GF-D8 (cell line): Measurements from ENCODE around the gene CMIP.

Experiments used
- DNase-seq: peaks from one replicate; lab custom pipeline; 2025; lab: John Stamatoyannopoulos, UW

The CMIP gene

DNA sequence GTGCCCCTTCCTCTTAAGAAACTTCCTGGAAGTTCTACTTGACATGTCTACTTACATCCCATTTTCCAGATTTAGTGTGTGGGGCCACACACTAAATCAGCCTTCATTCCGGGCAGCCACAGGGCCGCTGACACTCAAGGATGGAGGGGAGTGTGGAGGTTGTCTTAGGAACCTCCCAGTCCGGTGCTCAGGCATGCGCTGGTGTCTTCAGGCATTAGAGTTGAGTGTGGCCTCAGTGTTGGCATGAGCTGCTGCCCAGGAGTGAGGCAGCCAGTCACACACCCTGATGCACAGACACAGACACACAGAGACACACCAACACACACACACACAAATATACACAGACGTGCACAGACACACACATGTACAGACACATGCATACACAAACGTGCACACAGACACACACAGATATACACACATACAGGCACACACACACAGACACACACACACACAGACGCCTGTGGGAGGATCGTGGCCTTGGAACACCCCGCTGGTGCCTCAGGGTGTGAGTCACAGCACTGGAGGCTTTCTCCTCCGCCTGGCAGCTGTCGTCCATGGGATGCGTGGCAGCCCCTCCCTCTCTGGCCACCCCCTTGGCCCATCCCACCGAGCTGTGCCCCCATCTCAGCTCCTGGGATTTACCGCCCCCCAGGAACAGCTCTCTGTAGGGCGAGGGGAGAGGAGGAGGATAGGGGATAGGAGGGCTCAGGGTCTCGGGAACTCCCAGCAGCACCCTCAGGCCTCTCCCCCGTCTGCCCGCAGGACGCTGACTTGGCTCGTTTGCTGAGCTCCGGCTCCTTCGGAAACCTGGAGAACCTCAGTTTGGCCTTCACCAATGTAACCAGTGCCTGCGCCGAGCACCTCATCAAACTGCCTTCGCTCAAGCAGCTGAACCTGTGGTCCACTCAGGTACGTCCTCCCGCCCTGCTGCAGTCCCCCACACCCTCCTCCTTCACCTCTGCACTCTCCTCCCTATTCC is 258.9 kb downstream of the CMIP start:
- no peak for DNase-seq

DNA sequence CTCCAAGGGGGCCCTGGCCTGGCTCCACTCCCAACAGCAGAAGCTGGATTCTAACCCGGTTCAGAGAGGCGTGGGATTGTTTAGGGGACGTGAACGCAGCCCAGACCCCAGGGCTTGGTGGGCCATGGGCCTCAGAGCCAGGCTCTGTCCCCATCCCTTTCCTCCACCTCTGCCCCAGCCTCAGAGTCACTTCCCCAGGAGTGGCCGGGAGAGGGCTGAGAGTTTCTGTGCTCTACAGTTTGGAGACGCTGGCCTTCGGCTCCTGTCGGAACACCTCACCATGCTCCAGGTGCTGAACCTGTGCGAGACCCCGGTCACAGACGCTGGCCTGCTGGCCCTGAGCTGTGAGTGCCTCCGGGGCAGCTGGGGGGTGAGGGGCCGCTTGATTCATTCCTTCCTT is 260.7 kb downstream of the CMIP start:
- no peak for DNase-seq

DNA sequence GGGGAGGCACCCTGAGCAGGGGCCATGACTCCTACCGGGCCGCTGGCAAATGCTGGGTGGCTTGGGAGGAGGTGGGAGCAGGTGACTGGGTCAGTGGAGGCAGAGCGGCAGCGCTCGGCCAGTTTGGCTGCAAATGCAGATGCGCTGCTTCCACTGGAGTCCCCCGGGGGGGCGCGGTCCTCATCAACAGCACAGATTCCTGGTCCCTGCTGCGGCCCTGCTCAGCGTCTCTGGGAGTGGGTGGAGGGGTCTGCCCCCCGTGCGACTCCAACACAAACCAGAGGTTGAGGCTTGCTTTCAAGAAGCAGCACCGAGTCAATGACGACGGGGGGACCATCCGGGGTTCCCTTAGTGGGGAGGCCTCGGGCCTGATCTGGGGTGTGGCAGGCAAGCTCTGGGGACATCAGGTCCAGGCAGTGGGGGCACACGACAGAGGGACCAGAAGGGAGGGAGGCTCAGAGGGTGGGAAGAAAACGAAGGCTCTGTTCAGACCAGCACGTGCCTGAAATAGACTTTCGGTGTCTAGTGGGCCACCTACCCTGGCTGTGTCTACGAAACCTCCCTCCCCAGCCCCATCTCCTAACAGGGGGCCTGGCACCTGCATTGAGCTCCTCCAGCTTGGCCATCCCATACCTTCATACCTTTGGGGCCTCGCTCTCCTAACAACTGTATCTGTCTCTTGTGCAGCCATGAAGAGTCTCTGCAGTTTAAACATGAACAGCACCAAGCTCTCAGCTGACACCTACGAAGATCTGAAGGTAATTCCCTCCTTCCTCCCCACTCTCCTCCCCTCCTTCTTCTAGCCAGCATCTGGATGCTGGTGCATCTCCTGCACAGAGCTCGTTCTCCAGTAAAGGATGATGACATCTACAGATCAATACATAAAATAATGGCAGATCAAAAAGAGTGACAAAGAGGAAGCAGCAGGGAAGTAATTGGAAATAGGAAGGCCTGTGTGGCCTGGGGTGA is 262.0 kb downstream of the CMIP start:
- no peak for DNase-seq

DNA sequence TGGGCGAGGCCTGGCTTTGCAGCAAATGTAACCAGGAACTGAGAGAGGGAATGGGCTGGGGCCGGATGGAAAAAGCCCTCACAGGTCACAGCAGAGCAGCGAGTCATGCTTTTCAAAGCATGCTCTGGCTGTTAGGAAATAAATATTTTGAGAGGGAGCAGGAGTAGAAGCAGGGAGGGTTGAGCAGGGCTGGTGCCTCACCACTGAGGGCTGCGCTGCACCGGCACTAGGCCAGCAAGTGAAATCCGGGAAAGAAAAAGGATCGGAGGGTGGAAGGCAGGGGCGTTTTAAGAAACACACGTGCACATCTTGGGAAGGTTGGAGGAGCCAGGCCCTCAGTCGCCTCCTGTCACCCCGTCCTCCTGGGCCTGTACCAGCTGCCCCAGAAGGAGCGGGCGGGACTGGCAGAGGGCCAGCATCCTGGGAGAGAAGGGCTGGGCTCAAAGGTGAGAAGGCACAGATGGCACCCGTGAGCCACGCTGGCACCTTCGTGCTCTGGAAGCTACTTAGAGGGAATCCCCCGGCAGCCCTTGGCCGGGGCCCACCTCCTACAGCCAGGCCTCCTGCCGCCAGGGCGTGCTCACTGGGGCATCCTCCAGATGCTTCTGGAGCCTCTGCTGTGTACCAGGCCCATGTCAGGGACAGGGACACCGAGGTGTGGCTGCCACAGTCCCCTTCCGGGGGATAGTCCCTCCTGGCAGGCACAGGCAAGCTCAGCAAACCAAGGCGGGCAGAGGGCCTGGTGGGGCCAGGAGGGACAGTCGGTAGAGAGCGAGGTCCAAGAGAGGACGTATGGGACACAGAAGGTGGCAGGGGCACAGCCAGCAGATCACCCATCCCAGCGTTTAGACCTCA is 263.0 kb downstream of the CMIP start:
- DNase-seq: no peak

DNA sequence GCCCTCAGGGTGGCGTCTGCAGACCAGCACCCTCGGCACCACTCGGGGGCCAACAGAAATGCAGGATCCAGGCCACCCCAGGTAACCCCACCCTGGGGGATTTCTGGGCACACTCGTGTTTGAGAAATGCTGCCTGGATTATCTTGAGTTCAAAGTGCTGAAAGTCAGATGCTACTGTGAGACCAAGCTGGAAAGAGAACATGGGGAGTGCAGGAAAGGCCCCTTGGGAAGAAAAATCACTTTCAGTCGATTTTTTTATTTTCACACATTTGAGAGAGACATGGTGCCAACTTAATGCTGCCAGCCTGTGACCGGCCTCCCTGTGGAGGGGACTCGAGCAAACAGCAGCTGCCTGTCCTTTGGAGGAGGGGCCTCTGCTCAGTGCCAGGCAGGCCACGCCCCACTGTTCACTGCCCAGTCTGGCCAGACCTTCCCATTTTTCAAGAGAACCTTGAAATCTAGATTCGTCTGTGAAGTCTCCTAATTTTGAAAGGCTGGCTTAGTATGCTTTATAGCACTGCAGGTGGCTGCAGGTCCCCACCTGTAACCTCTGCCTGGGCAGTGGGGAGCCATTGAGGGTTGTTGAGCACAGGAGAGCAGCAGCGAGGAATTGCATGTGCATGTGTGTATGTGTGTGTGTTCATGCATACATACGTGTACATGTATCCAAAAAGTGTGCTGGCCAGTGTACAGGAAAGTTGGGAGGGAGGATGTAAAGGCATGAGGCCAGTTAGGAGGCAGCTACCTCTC is 263.8 kb downstream of the CMIP start:
- no peak for DNase-seq

DNA sequence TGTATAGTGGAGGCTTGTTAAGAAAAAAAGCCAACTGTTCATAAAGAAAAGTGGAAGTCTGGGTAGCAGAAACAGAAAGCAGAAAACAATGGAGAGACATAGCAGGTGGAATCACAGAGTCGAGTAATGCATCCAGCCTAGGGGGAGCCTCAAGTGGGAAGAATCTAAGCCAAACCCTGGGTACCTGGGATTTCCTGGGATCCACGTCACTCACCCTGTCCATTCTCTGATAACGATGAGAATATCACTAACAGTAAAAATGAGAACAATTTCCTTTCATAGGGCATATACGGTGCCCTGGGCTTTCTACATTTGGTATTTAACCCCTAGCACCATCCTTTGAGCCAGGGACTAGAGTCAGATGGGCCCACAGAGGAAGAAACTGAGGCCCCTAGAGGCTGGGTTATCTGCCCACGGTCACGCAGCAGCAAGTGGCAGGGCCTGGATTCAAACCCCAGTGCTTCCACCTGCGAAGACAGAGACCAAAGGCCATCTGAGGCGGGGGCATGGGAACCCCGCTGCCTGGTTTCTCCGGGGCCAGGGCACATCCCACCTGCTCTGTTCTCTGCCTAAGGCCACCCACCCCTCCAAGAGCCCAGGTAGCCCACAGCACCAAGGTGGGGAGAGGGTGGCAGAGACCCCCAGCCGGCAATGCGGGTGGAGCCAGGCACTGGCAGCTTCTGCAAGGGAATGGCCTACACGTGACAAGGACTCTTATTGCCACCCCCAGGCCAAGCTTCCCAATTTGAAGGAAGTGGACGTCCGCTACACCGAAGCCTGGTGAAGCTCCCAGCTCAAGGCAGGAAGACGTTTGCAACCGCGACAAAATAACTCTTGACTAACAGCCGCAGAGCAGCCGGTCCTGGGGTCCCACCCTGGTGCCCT is 264.6 kb downstream of the CMIP start:
- no peak for DNase-seq

DNA sequence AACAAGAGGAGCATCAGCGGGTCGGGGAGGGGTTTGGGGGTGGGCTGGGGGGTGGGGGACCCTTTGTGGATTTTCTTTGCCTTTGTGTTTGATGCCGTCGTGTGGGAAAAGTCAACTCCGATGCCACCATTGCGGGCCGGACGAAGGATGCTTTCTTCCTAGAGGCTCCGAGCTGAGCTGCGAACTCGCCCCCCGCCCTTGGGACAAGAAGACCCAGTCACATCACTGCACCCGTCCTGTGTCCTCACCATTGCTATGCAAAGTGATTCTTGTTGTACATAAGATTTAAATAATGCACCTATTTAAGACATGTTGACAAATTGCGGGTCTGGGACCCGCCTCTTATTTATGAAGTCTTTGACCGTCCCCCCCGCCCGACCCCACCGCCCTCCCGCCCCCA is 265.4 kb downstream of the CMIP start:
- DNase-seq: no peak

DNA sequence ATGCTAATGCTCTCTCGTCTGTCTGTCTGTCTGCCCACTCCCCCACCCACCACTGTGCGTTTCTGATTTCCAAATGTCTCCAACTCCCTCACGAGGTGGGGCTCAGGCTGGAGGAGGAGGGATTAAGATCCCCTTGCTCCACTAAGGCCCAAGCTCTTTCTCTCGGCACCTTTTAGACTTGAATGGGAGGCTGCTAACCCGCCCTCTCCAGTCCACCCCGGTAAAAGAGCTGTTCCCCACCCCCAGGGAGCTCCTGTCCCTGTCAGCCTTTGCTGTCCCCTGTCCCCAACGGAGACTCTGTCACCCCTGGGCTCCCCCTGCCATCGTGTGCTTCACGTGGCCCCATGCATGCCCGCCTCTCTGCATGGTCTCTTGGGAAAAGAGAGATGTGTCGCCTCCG is 266.0 kb downstream of the CMIP start:
- no peak for DNase-seq

DNA sequence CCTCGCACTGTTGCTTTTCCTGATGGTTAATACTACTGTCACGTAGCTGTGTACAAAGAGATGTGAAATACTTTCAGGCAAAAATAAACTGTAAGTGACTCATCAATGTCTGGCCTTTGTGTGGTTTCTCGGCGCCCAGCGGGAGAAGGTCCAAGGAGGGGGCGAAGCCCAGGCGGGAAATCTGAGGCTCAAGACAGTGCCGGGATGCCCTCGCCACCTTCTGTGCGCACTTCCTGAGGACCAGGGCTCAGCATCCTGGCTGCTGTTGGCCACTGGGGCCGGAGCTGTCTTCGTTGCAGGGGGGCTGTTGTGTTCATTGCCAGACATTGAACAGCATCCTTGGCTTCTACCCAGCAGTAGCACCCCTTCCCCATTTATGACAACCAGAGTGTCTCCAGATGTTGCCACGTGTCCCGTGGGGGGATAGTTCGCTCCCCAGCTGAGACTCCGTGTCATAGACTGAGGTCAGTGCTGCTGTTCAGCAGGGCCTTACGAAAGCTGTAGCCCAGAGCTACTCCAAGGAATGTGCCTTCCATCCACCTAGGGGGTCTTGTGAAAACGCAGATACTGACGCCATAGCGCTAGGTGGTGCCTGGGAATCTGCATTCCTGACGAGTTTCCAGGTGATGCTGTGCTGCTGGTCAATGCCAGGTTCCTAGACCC is 267.2 kb downstream of the CMIP start:
- no peak for DNase-seq

DNA sequence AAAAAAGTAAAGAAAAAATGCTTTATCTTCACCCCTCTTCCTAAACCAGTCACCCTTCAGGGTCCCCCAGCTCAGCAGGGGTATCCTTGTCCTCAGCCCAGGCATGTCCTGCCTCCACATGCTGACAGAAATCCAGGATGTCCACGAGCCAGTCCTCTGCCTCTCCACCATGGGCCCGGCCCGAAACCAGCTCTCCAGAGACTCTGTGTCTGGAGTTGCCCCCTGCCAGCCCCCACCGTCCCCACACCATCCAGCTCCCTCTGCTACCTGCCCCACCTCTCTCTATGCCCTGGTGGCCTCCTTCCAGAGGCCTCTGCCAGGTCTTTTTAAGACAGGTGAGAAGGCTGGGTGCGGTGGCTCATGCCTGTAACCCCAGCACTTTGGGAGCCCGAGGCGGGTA is 268.1 kb downstream of the CMIP start:
- no peak for DNase-seq

DNA sequence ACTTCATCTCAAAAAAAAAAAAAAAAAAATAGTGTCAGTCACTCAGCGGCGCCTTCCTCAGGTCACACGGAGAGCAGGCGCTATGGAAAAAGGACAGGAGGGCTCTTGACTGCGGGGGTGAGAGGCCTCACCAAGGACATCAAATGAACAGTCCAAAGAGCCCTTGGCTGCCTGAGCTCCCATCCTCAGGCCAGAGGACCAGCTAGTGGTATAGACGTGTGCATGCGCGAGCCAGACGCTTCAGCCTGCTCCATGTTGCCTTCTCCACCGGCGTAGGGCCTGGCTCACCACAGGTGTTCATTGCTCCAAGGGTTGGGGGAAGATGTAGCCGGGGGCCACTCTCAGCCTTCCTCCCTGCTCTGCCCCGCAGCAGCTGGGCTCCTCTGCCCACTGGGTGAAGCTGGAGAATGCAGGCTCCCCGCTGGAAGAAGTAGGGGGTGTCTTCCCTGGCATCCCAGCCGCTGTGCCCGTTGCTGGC is 268.7 kb downstream of the CMIP start:
- no peak for DNase-seq

DNA sequence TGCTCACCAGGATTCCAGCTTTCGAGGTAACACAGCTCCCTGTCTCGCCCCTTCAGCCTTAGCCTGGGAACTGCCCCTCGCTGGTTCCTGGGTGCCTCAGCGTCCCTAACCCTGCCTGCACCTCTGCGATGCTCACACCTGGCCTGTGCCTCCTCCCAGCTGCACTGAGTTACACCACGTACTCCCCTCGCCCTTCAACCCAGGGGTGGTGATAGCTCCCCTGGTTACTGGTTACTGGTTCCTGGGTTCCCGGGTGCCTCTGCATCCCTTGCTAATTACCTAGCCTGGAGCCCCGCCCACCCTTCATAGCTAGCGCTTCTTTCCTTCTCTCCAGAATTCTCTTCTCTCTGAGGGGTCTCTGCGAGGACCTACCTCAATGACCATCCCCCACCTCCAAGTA is 269.2 kb downstream of the CMIP start:
- DNase-seq: no peak

DNA sequence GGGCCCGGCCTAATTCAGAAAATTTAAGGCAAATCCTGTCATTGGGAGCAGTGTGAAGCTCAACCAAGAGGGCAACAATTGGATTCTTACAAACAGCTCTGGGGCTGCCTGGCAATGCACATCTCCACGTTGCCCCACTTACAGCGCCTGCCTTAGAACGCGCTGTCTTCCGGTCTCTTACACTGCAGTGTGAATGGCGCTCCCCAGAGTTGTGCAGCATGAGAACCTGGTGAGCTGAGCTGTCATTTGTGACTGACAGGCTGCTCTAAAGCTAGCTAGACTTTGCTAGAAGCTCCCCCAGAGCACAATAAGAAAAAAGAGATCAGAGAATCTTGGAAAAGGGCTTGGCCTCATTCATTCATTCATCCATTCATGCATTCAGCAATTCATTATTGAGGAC is 270.0 kb downstream of the CMIP start:
- no peak for DNase-seq

DNA sequence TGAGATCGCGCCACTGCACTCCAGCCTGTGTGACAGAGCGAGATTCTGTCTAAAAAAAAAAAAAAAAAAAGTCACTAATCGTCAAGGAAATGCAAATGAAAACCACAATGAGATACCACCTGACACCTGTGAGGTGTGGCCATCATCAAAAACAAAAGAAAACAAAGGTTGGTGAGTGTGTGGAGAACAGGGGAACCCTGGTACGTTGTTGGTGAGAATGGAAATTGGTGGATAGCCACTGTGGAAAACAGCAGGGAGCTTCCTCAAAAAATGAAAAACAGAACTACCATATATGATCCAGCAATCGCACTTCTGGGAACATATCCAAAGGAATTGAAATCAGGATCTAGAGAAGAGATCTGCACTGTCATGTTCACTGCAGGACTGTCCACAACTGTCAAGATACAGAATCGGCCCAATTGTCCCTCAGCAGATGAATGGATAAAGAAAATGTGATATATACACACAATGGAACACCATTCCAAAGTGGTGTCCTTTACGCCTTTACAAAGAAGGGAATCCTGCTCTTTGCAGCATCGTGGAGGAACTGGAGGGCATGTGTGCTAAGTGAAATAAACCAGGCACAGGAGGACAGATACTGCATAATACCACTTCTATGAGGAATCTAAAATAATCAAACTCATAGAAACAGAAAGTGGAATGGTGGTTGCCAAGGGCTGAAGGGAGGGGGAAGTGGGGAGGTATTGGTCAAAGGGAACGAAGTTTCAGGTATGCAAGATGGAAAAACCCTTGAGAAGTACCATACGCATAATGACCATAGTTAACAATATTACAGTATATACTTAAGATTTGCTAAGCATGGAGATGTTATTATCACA is 271.0 kb downstream of the CMIP start:
- DNase-seq: no peak

DNA sequence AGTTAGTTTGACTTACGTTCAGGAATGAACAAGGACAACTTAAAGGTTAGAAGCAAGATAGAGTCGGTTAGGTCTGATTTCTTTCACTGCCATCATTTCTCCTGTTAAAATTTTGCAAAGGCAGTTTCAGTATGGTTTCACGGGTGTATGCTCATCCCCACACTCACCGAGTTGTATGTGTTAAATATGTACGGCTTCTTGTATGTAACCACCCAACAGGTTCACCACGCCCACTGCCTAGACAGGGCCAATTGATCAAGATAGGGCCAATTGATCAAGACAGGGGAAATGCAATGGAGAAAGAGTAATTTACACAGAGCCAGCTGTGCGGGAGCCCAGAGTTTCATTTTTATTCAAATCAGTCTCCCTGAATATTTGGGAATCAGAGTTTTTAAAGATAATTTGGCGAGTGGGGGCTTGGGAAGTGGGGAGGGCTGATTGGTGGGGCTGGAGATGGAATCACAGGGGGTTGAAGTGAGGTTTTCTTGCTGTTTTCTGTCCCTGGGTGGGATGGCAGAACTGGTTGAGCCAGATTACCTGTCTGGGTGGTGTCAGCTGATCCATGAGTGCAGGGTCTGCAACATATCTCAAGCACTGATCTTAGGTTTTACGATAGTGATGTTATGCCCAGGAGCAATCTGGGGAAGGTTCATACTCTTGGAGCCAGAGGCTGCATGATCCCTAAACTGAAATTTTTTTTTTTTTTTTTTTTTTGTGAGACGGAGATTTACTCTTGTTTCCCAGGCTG is 272.0 kb downstream of the CMIP start:
- no peak for DNase-seq

DNA sequence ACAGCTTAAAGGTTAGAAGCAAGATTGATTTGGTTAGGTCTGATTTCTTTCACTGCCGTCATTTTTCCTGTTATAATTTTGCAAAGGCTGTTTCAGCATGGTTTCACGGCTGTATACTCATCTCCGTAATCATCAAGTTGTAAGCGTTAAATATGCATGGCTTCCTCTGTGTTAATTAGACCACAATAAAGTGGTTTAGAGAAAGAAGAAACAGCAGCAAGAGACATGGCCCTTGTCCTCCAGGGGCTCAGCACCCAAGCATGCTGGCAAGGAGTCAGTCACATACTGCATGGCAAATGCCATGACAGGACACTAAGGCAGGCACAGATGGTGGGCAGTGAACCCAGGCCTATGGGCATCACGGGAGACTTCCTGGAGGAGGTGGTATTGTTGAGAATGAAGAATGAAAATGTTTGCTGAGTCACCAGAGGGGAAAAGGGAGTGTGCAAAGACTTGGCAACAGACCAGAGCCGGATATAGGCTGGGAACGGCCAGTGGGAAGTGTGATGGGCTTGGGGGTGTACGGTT is 273.1 kb downstream of the CMIP start:
- no peak for DNase-seq

DNA sequence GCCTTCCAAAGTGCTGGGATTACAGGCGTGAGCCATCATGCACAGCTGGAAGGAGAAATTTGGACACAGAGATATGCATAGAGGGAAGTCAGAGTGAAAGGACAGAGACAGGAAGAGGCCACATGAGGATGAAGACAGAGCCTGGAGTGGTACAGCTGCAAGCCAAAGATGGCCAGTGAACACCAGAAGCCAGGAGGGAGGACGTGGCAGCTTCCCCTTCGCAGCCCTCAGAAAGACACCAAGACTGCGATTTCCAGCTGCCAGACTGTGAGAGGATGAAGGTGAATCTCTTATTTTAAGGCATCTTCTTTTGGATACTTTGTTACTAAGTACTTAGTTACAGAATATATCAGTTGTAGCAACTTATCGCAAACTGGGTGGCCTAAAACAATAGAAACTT is 274.0 kb downstream of the CMIP start:
- peak; percentile 70 for DNase-seq
